Nephron (organoid): ENCODE data around the gene STRBP.

Experiments
- H3K27ac Mint-ChIP-seq, 3 experiments: 2 replicates each; pipeline ENCODE4 v1.8.0; 2020; ENCODE audit warnings: mixed read lengths in 3 of 3, mild to moderate bottlenecking in 2 of 3, moderate library complexity in 1 of 3
- H3K27me3 Mint-ChIP-seq: 2 replicates; pipeline ENCODE4 v1.8.0; 2021; ENCODE audit warnings: low read depth, mild to moderate bottlenecking, moderate library complexity, mixed read lengths
- H3K36me3 Mint-ChIP-seq: 2 replicates; pipeline ENCODE4 v1.8.0; 2020; ENCODE audit warnings: low read depth, mixed read lengths
- H3K4me1 Mint-ChIP-seq: 2 replicates; pipeline ENCODE4 v1.8.0; 2020; ENCODE audit warnings: mixed read lengths
- H3K4me3 Mint-ChIP-seq, 3 experiments: 2 replicates each; pipeline ENCODE4 v1.8.0; 2020; ENCODE audit warnings: mild to moderate bottlenecking in 3 of 3, mixed read lengths in 3 of 3, moderate library complexity in 2 of 3
- H3K9me3 Mint-ChIP-seq: 2 replicates; pipeline ENCODE4 v1.8.0; 2020; ENCODE audit warnings: mixed read lengths
- CTCF ChIP-seq, 3 experiments: fragments of 200-600 bp; sonication (generic); IDR thresholded peaks; one replicate each; pipeline ENCODE4 v1.5.0; 2021; ENCODE audit warnings: antibody characterized with exemption in 3 of 3; ENCODE audit not compliant: unreplicated experiment in 3 of 3

STRBP gene

GRCh38 chr9:123263227-123263626 is 5.2 kb downstream of the STRBP start:
- Mint-ChIP-seq H3K4me3 (no peak overlapping the region), H3K27ac (no peak overlapping the region)
- TF ChIP-seq CTCF (IDR thresholded peaks at IDR 0.05; ENCODE audit: unreplicated experiment in 3 of 3), result no peak

GRCh38 chr9:123262338-123262737 is 6.0 kb downstream of the STRBP start:
- no peak for TF ChIP-seq CTCF (IDR thresholded peaks at IDR 0.05; ENCODE audit: unreplicated experiment in 3 of 3)
- H3K27ac Mint-ChIP-seq, result no peak overlapping the region
- peaks cover 7% of the 10 kb centered on the region for H3K36me3 Mint-ChIP-seq
- H3K9me3 Mint-ChIP-seq, result no peaks in the 10 kb centered on the region
- H3K4me1 Mint-ChIP-seq, result peaks cover 16% of the 10 kb centered on the region
- no peak overlapping the region for H3K4me3 Mint-ChIP-seq
- H3K27me3 Mint-ChIP-seq, result peaks cover 13% of the 10 kb centered on the region

More at GRCh38 chr9:123263227-123263626, 5.2 kb downstream of the STRBP start:
- Mint-ChIP-seq H3K4me1 (peaks cover 16% of the 10 kb centered on the region), H3K9me3 (no peaks in the 10 kb centered on the region), H3K27me3 (peaks cover 14% of the 10 kb centered on the region), H3K36me3 (peaks cover 4% of the 10 kb centered on the region)

GRCh38 chr9:123261006-123261677 is 7.2 kb downstream of the STRBP start:
- Mint-ChIP-seq H3K36me3 (peaks cover 9% of the 10 kb centered on the region), H3K4me1 (peaks cover 11% of the 10 kb centered on the region), H3K9me3 (no peaks in the 10 kb centered on the region), H3K27me3 (peaks cover 10% of the 10 kb centered on the region), H3K27ac (no peak overlapping the region), H3K4me3 (no peak overlapping the region)
- TF ChIP-seq CTCF (IDR thresholded peaks at IDR 0.05; ENCODE audit: unreplicated experiment in 3 of 3), result no peak

- H3K4me3 Mint-ChIP-seq, result no peak overlapping the region
These were observed 8.0 kb downstream of the STRBP start for GRCh38 chr9:123260340-123260739.

GRCh38 chr9:123257276-123257675 is 11.1 kb downstream of the STRBP start:
- no peak overlapping the region for H3K4me3 Mint-ChIP-seq
- peaks cover 5% of the 10 kb centered on the region for H3K4me1 Mint-ChIP-seq
- no peak overlapping the region for H3K27ac Mint-ChIP-seq
- peaks cover 21% of the 10 kb centered on the region for H3K36me3 Mint-ChIP-seq
- TF ChIP-seq CTCF (IDR thresholded peaks at IDR 0.05; ENCODE audit: unreplicated experiment in 3 of 3), result no peak
- peaks cover 7% of the 10 kb centered on the region for H3K9me3 Mint-ChIP-seq
- no peaks in the 10 kb centered on the region for H3K27me3 Mint-ChIP-seq

More at GRCh38 chr9:123260340-123260739, 8.0 kb downstream of the STRBP start:
- Mint-ChIP-seq H3K9me3 (no peaks in the 10 kb centered on the region), H3K36me3 (peaks cover 11% of the 10 kb centered on the region), H3K4me1 (peaks cover 9% of the 10 kb centered on the region), H3K27me3 (peaks cover 2% of the 10 kb centered on the region), H3K27ac (no peak overlapping the region)
- TF ChIP-seq CTCF (IDR thresholded peaks at IDR 0.05; ENCODE audit: unreplicated experiment in 3 of 3), result no peak

- Mint-ChIP-seq H3K4me3 (no peak overlapping the region), H3K9me3 (peaks cover 12% of the 10 kb centered on the region), H3K27me3 (no peaks in the 10 kb centered on the region), H3K36me3 (peaks cover 21% of the 10 kb centered on the region), H3K27ac (no peak overlapping the region), H3K4me1 (peaks cover 5% of the 10 kb centered on the region)
- no peak for TF ChIP-seq CTCF (IDR thresholded peaks at IDR 0.05; ENCODE audit: unreplicated experiment in 3 of 3)
These were observed 12.7 kb downstream of the STRBP start for GRCh38 chr9:123255718-123256117.
